ENCODE data around the gene TEX9.

The TEX9 gene

GRCh38 chr15:56353740-56354139, 11.5 kb upstream of the TEX9 start:
- no peak for DNase-seq (ENCODE audit: low read depth)
- no peak overlapping the region for H3K4me3 ChIP-seq (ENCODE audit: low read depth, low read length)
- TF ChIP-seq CTCF (IDR thresholded peaks at IDR 0.05; ENCODE audit: control insufficient read depth, extremely low read depth, insufficient read depth), result no peak

GRCh38 chr15:56356616-56357015, 8.6 kb upstream of the TEX9 start:
- H3K4me3 ChIP-seq (ENCODE audit: low read depth, low read length), result no peak overlapping the region
- DNase-seq (ENCODE audit: low read depth), result no peak
- TF ChIP-seq CTCF (IDR thresholded peaks at IDR 0.05; ENCODE audit: control insufficient read depth, extremely low read depth, insufficient read depth), result no peak

- TF ChIP-seq CTCF (IDR thresholded peaks at IDR 0.05; ENCODE audit: control insufficient read depth, extremely low read depth, insufficient read depth), result no peak
- no peak for DNase-seq (ENCODE audit: low read depth)
- H3K4me3 ChIP-seq (ENCODE audit: low read depth, low read length), result no peak overlapping the region
These were observed 6.6 kb upstream of the TEX9 start for GRCh38 chr15:56358604-56359003.

GRCh38 chr15:56361987-56362386, 3.2 kb upstream of the TEX9 start:
- TF ChIP-seq CTCF (IDR thresholded peaks at IDR 0.05; ENCODE audit: control insufficient read depth, extremely low read depth, insufficient read depth), result no peak
- no peak for DNase-seq (ENCODE audit: low read depth)
- H3K4me3 ChIP-seq (ENCODE audit: low read depth, low read length), result no peak overlapping the region

GRCh38 chr15:56366211-56366610, 985 bp downstream of the TEX9 start:
- no peak for TF ChIP-seq CTCF (IDR thresholded peaks at IDR 0.05; ENCODE audit: control insufficient read depth, extremely low read depth, insufficient read depth)
- H3K4me3 ChIP-seq (ENCODE audit: low read depth, low read length), result peak overlapping the region; percentile 90
- no peak for DNase-seq (ENCODE audit: low read depth)

GRCh38 chr15:56367156-56367555, 1.9 kb downstream of the TEX9 start:
- no peak for TF ChIP-seq CTCF (IDR thresholded peaks at IDR 0.05; ENCODE audit: control insufficient read depth, extremely low read depth, insufficient read depth)
- no peak for DNase-seq (ENCODE audit: low read depth)
- no peak overlapping the region for H3K4me3 ChIP-seq (ENCODE audit: low read depth, low read length)

GRCh38 chr15:56369234-56369633, 4.0 kb downstream of the TEX9 start:
- no peak for DNase-seq (ENCODE audit: low read depth)
- no peak for TF ChIP-seq CTCF (IDR thresholded peaks at IDR 0.05; ENCODE audit: control insufficient read depth, extremely low read depth, insufficient read depth)
- H3K4me3 ChIP-seq (ENCODE audit: low read depth, low read length), result no peak overlapping the region
